Amniotic stem cell (primary cell): Measurements from ENCODE around the gene WNT1.

Source experiments
- DNase-seq: peaks from one replicate; lab custom pipeline; 2025; lab: John Stamatoyannopoulos, UW

Gene WNT1

GRCh38 chr12:49028666-49029275 lies 50.6 kb downstream of the WNT1 start:
- DNase-seq, result no peak

GRCh38 chr12:49030119-49030518 lies 52.0 kb downstream of the WNT1 start:
- no peak for DNase-seq

GRCh38 chr12:49030714-49031572 lies 52.8 kb downstream of the WNT1 start:
- DNase-seq, result no peak

GRCh38 chr12:49031573-49032161 lies 53.5 kb downstream of the WNT1 start:
- DNase-seq, result no peak
